BE2C (cell line): ENCODE data around the gene PKHD1.

Experiments used
- DNase-seq: peaks from one replicate; pipeline ENCODE4 v3.0.0-alpha.2; 2020
- H3K27me3 ChIP-seq: fragments of 250-450 bp; sonication (Bioruptor Pico); 2 replicates; pipeline ENCODE4 v1.5.1; 2020; ENCODE audit warnings: mild to moderate bottlenecking
- H3K36me3 ChIP-seq: fragments of 250-450 bp; sonication (Bioruptor Pico); 2 replicates; pipeline ENCODE4 v1.5.1; 2020; ENCODE audit warnings: mild to moderate bottlenecking
- H3K4me1 ChIP-seq: fragments of 250-450 bp; sonication (Bioruptor Pico); 2 replicates; pipeline ENCODE4 v1.5.1; 2020
- H3K4me3 ChIP-seq: 2 replicates; pipeline ENCODE4 v1.5.1; 2011; ENCODE audit warnings: low read depth, low read length
- H3K9me3 ChIP-seq: fragments of 250-450 bp; sonication (Bioruptor Pico); 2 replicates; pipeline ENCODE4 v1.5.1; 2020
- CTCF ChIP-seq: IDR thresholded peaks from 2 replicates; pipeline ENCODE4 v1.5.1; 2012; ENCODE audit warnings: mild to moderate bottlenecking, low read depth, low read length

The PKHD1 gene

GRCh38 chr6:51608932-51609331 is 478.5 kb downstream of the PKHD1 start:
- no peak for TF ChIP-seq CTCF
- no peaks in the 10 kb centered on the region for H3K9me3 ChIP-seq
- no peak overlapping the region for H3K4me3 ChIP-seq
- no peaks in the 10 kb centered on the region for H3K36me3 ChIP-seq
- DNase-seq, result no peak
- no peaks in the 10 kb centered on the region for H3K27me3 ChIP-seq
- peaks cover 7% of the 10 kb centered on the region; the same call in 1 of the 2 replicates for H3K4me1 ChIP-seq

GRCh38 chr6:51608383-51608782 is 479.0 kb downstream of the PKHD1 start:
- Histone ChIP-seq H3K36me3 (no peaks in the 10 kb centered on the region), H3K4me3 (no peak overlapping the region), H3K4me1 (peaks cover 7% of the 10 kb centered on the region), H3K9me3 (no peaks in the 10 kb centered on the region), H3K27me3 (no peaks in the 10 kb centered on the region)
- TF ChIP-seq CTCF, result no peak
- DNase-seq, result no peak

GRCh38 chr6:51600514-51600913 is 486.9 kb downstream of the PKHD1 start:
- no peak for TF ChIP-seq CTCF
- Histone ChIP-seq H3K4me1 (no peaks in the 10 kb centered on the region; the same call in 1 of the 2 replicates), H3K27me3 (no peaks in the 10 kb centered on the region), H3K36me3 (no peaks in the 10 kb centered on the region), H3K4me3 (no peak overlapping the region), H3K9me3 (no peaks in the 10 kb centered on the region; the same call in 1 of the 2 replicates)
- DNase-seq, result no peak

- TF ChIP-seq CTCF, result no peak
- H3K4me3 ChIP-seq, result no peak overlapping the region
Measured at GRCh38 chr6:51598171-51598570, 489.2 kb downstream of the PKHD1 start.

GRCh38 chr6:51594981-51595380 is 492.4 kb downstream of the PKHD1 start:
- Histone ChIP-seq H3K4me3 (no peak overlapping the region), H3K27me3 (no peaks in the 10 kb centered on the region), H3K4me1 (no peaks in the 10 kb centered on the region), H3K9me3 (no peaks in the 10 kb centered on the region; the same call in 1 of the 2 replicates), H3K36me3 (no peaks in the 10 kb centered on the region)
- TF ChIP-seq CTCF, result no peak
- no peak for DNase-seq

More at GRCh38 chr6:51598171-51598570, 489.2 kb downstream of the PKHD1 start:
- no peaks in the 10 kb centered on the region; the same call in 1 of the 2 replicates for H3K9me3 ChIP-seq
- no peaks in the 10 kb centered on the region for H3K36me3 ChIP-seq
- H3K27me3 ChIP-seq, result no peaks in the 10 kb centered on the region
- no peaks in the 10 kb centered on the region for H3K4me1 ChIP-seq
- DNase-seq, result no peak

GRCh38 chr6:51585264-51585663 is 502.1 kb downstream of the PKHD1 start:
- H3K4me3 ChIP-seq, result no peak overlapping the region
- no peaks in the 10 kb centered on the region for H3K9me3 ChIP-seq
- H3K4me1 ChIP-seq, result peaks cover 6% of the 10 kb centered on the region; the same call in 1 of the 2 replicates
- no peaks in the 10 kb centered on the region for H3K36me3 ChIP-seq
- DNase-seq, result no peak
- no peaks in the 10 kb centered on the region for H3K27me3 ChIP-seq
- no peak for TF ChIP-seq CTCF
